ENCODE measurements around the gene COL8A1.

GRCh38 chr3:99845999-99846398, 207.6 kb downstream of the COL8A1 start:
- TF ChIP-seq EZH2 (IDR thresholded peaks at IDR 0.05; ENCODE audit: borderline replicate concordance, insufficient read depth, low read depth, low read length, poor library complexity, severe bottlenecking), result no peak
- TF ChIP-seq, protein P1, sequence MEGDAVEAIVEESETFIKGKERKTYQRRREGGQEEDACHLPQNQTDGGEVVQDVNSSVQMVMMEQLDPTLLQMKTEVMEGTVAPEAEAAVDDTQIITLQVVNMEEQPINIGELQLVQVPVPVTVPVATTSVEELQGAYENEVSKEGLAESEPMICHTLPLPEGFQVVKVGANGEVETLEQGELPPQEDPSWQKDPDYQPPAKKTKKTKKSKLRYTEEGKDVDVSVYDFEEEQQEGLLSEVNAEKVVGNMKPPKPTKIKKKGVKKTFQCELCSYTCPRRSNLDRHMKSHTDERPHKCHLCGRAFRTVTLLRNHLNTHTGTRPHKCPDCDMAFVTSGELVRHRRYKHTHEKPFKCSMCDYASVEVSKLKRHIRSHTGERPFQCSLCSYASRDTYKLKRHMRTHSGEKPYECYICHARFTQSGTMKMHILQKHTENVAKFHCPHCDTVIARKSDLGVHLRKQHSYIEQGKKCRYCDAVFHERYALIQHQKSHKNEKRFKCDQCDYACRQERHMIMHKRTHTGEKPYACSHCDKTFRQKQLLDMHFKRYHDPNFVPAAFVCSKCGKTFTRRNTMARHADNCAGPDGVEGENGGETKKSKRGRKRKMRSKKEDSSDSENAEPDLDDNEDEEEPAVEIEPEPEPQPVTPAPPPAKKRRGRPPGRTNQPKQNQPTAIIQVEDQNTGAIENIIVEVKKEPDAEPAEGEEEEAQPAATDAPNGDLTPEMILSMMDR (IDR thresholded peaks at IDR 0.05), result no peak
